HCT116 (cell line): ENCODE results near the gene MATN3.

Experiments used
- ATF3 ChIP-seq: IDR thresholded peaks from 2 replicates; pipeline ENCODE4 v1.6.1; 2012
- CBX3 ChIP-seq: IDR thresholded peaks from 2 replicates; pipeline ENCODE4 v1.6.1; 2012; ENCODE audit warnings: low read depth
- CTCF ChIP-seq, 3 experiments: fragments of 200-600 bp in 1 of 3; sonication (generic) in 1 of 3; IDR thresholded peaks in 2 of 3; conservative IDR thresholded peaks in 1 of 3; 2 replicates each; pipeline ENCODE4 v1.5.1; 2012 to 2017; ENCODE audit warnings: low read depth in 2 of 3, low read length in 2 of 3, antibody characterized with exemption in 1 of 3, borderline replicate concordance in 1 of 3, control low read depth in 1 of 3, mild to moderate bottlenecking in 1 of 3, mixed read lengths in 1 of 3, mixed run types in 1 of 3, moderate library complexity in 1 of 3; ENCODE audit not compliant: insufficient read depth in 1 of 3
- ELF1 ChIP-seq: IDR thresholded peaks from 2 replicates; pipeline ENCODE4 v1.6.1; 2012; ENCODE audit warnings: low read depth, borderline replicate concordance
- EZH2 ChIP-seq: fragments of 200-600 bp; sonication (generic); IDR thresholded peaks from 2 replicates; pipeline ENCODE4 v1.6.1; 2017; ENCODE audit warnings: antibody characterized with exemption, mixed run types
- FOSL1 ChIP-seq: IDR thresholded peaks from 2 replicates; pipeline ENCODE4 v1.6.1; 2012; ENCODE audit warnings: low read depth
- JUND ChIP-seq: IDR thresholded peaks from 2 replicates; pipeline ENCODE4 v1.6.1; 2012
- MAX ChIP-seq: IDR thresholded peaks from 2 replicates; pipeline ENCODE4 v1.6.1; 2012
- POLR2A ChIP-seq: IDR thresholded peaks from 2 replicates; pipeline ENCODE4 v1.7.0; 2011; ENCODE audit warnings: borderline replicate concordance; ENCODE audit not compliant: insufficient read depth, insufficient read length; ENCODE audit errors: extremely low read depth
- RAD21 ChIP-seq: IDR thresholded peaks from 2 replicates; pipeline ENCODE4 v1.6.1; 2012; ENCODE audit warnings: low read depth, mild to moderate bottlenecking
- SIN3A ChIP-seq: IDR thresholded peaks from 2 replicates; pipeline ENCODE4 v1.6.1; 2012; ENCODE audit warnings: low read depth
- SRF ChIP-seq: IDR thresholded peaks from 2 replicates; pipeline ENCODE4 v1.6.1; 2012; ENCODE audit warnings: low read depth
- ZBTB33 ChIP-seq: IDR thresholded peaks from 2 replicates; pipeline ENCODE4 v1.6.1; 2011; ENCODE audit warnings: mild to moderate bottlenecking, low read length, moderate library complexity; ENCODE audit not compliant: insufficient replicate concordance; ENCODE audit errors: extremely low read depth
- ZNF274 ChIP-seq: fragments of 200-500 bp; sonication (Bioruptor generic); IDR thresholded peaks from 2 replicates; pipeline ENCODE4 v1.6.1; 2014; ENCODE audit warnings: mild to moderate bottlenecking, low read depth, low read length, inconsistent platforms

- no peak for TF ChIP-seq CTCF (IDR thresholded peaks at IDR 0.05 in 2 of 3, conservative IDR thresholded peaks at IDR 0.05 in 1 of 3; ENCODE audit: borderline replicate concordance in 1 of 3, insufficient read depth in 1 of 3, low read depth in 2 of 3, low read length in 2 of 3)
- no peak for TF ChIP-seq EZH2
- TF ChIP-seq ELF1 = no peak
- TF ChIP-seq FOSL1 = peak; percentile 29; the same call in 1 of the 2 replicates
- no peak for TF ChIP-seq ZBTB33
- TF ChIP-seq SRF = no peak
- no peak for TF ChIP-seq RAD21
- TF ChIP-seq ZNF274 = no peak
- no peak for TF ChIP-seq JUND
- no peak for TF ChIP-seq SIN3A
- TF ChIP-seq POLR2A = no peak
- no peak for TF ChIP-seq ATF3
- no peak for TF ChIP-seq CBX3
- TF ChIP-seq MAX = no peak
Observed at GRCh38 chr2:19982268-19982667, 30.2 kb downstream of the MATN3 start.
